NCI-H345 treated with DMSO at 0.1 percent for 48 hours (cell line): ENCODE results near the gene TCP11.

Experiments
- DNase-seq: peaks from one replicate; lab custom pipeline; 2025; ENCODE audit not compliant: unreplicated experiment; lab: John Stamatoyannopoulos, UW

The TCP11 gene

DNA sequence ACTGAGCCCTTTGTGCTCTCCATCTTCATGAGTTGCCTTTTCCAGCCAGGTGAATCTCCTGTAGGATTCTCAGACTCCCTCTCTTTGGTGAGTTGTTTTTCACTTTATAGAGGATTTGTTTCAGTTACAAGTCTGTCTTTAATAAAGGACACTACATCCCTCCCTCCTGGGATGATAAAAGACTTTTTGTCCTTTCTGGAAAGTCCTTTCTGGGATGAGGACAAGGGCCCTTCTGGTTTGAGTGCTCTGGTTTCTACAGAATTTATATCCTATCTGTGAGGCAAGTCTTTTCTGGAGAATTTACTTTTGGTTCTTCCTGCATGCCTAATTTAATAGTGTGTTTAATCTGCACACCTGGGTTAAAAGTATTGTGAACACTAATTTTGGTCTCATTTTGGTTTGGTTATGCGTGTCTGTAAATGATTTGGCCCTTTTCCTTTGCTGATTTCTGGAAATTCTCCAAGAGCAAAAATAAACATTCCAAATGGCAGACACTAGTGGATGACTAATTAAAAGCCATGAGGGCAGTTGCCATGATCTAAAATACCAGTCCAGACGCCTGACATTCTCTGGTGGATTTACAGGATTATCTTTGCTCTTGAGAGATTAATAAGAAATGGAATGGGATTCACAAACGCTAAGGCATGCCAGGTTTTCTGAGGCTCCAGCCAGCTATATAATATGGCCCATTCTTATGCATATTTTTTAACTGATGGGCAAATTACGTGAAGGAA, 44.8 kb downstream of the TCP11 start:
- DNase-seq = peak; percentile 36

DNA sequence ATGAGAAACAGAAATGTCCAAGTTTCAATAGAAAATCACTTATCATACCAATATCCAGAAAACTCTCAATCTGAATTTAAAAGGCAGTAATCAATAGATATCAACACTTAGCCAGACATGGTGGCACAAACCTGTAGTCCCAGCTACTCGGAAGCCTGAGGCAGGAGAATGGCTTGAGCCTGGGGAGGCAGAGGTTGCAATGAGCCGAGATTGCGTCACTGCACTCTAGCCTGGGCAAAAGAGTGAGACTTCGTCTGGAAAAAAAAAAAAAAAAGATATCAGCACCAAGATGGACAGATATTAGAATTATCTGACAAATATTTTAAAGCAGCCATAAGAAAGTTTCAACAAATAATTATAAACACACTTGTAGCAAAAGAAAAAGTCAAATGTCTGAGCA, 47.0 kb downstream of the TCP11 start:
- DNase-seq = no peak

DNA sequence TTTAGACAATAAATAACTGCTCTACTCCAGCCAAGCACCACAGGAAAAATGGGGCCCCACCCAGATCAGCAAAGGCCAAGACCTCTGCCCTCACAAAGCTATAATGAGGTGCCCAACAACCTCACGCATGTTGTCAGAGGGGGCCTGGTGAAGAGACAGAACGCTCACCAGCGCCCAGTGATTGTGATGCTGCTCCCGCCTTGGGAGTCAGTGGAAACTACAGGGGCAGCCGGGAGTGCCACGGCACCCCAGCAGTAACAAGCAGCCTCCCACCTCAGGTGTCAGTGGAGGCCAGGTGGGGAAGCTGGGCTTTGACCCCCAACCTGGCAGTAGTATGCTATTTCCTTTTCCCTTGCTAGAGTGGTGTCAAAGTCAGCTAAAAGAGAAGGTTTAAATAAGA, 47.4 kb downstream of the TCP11 start:
- DNase-seq = no peak

DNA sequence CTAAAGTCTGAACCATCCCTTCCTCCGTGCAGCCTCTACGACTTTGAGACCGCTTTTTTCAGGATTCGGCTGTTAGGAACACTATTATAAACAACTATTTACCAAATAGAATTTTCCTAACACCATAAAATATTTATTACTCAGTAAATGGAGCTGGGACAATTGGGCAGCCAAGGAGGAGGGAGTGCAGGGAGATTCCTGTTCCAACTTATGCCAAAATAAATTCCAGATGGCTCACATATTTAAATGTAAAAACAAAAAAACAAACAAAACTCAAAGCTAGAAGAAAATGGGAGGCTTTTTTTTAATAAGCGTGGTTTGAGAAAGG, 48.1 kb downstream of the TCP11 start:
- no peak for DNase-seq

DNA sequence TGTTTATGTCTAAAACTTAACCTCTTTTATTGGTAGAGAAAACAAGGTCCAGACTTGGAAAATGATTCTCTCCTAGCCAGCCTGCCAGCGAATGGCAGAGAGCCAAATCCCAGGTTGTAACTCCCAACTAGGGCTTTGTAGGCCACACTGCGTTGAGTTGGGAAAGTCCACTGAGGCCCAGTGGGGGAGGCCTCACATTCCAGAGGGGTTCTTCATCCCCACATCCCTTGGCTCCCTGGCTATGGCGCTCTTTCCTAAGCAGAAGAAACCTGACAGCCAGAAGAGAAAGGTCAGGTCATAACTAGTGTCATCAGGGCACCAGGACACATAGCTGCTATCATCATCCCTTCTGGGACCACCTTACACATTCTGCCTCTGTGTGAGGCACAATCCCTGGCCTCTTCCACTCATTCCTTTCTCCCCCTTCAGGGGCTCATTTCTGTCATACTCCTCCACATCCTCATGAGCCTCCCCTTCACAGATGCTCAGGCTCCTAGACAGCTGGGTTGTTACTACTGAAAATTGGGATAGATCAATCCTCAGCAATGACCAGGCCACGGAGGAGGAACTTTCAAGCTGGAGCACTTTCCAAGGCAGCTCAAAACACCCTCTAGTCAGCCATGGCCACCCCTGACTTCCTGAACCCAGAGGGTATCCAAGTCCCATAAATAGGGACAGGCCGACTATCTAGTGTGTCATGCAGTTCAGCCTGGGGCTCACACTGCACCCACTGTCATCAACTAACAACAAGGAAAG, 48.6 kb downstream of the TCP11 start:
- DNase-seq = no peak

DNA sequence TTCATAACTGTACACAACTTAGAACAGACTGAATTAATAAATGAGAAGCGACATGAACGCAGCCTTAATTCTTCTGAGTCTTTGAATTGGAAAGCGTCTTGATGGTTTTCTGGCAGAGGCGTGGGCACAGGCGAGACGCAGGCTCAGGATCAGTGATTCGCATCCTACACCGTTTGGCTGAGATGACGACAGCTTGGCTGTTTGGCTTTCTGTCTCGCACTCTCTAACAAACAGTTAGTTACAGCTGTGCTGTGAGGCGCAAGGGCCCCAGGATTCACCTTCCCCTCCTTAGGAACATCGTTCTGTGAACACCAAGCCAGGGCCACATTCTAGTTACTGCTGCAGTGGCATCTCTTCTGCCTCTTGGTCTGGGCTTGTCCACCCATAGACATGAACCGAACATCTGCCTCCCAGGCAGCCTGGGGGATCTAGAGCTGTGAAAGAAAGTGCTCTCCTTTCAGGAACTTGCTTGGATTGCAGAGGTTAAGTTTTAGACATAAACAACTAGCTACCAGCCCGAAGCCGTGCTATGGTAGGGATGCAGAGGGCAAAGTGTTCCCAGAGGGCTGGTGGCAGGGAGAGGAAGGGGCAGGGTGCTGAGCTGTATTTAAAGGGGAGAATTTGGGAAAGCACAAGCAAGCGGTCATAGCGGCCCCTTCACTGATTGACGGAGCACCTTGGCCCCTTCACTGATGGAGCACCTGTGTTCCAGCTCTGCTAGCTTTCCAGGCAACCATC, 49.6 kb downstream of the TCP11 start:
- no peak for DNase-seq

DNA sequence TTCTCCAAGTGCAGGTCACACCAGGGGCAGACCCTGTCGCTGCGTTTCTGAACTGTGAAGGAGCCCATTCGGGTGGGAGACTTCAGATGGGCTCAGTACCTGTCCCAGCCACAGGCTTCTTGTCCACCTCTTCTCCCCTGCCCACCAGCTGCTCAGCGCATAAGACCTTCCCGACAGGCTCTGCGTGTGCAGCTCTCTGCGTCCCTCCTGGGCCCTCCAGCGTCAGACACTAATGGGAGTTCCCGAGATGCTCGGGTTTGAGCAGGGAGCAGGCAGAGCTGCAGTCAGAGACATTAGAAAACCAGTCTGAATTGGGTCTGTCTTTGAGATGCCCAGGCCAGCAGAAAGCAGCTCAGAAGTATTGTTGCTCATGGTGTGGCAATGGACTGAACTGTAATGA, 50.4 kb downstream of the TCP11 start:
- no peak for DNase-seq

DNA sequence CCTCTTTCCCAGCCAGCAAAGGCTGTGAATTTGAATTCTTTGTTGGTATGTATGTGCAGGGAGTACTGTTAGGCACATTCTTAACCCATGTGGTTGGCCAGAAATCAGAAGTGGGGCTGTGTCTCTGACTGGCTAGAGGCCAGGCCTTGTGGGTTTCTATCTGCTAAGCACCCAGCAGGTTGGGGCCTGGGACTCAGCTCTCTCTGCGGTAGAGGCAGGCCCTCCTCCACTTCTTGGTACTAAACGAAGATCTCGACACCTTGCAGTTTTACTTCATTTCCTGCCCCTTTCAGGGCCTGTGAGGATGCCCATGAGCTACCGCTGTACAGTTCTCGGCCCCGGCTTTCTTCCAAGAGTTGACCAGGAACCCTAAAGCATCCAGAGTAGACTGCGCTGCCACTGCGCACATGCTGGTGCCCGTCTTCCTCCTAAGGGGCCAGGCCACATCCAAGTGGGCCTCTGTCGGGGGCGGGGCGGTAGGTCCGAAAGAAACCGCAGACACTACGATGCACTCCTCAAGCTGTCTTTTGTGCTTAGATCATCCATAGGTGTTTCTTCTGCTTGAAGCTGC, 51.1 kb downstream of the TCP11 start:
- DNase-seq = no peak

DNA sequence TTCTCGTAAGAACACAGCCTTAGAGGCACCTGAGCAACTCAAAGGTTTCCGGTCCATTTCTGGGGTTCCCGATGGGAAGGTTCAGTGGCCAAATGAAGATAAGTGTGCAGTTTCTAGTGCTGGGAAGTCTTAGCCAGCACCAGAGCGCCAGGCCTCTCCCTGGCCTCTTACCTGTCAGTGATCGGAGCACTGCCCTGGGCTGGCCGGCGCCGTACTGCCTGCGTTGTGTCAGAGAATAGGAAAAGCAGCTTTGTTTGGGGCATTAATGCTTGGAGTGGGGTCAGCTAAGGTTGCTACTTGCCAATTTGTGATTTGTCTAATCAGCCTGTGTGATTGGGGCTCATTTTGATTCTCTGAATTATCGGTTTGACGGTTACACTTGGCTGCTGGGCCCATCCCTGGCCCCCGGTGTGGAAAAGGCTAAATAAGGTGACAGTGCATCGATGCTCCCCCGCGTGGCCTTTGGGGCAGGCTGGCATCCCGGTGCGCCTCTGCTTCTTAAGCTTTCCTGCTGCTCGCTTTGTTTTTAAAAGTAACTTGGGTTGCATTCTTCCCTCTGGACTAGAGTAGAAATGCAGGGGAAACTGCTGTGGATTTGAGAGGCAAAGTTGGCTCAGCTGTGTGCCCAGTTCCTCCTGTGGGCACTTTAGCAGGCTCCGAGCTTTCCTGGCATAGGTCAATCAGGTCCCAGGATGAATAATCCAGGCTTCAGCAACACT, 51.8 kb downstream of the TCP11 start:
- no peak for DNase-seq

DNA sequence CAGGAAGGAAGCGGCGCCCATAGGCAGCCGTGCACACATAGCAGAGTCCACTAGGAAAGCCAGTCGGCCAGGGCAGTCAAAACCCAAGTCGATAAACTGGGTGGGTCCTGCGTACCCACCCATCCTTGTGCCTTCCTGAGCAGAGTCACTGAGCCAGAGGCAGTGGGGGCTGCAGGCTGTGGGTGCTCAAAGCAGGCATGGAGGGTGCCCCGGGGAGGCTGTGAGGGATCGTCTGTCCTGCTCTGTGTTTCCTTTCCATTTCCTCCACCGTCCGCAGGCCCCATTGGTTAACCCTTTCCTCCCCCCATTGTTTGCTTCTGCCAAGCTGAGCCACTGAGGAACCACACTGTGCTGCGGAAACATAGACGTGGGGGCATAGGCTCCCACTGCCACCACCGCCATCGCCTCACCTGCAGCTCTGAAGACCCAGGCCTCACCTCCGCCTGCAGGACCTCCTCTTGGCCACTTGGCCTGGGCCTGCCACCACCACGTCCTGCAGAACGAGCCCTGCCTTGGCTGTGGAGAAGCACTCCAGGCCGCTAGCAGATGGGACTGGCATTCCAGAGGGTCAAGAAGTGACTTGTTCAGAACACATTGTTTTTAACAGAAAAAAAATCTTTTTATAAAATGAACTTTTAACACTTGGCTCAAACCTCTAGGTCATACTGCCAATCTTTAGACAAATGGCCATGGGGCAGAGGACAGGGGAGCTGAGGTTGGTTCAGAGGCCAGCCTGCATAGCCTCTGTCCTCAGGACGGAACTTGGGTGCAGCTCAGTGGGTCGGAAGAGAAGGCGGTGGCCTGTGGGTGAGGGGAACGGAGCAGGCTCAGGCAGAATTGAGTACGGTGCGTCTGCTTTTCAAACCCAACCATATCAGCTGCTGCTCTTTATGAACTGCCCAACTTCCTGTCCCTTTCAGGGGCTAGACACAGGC, 52.6 kb downstream of the TCP11 start:
- no peak for DNase-seq

DNA sequence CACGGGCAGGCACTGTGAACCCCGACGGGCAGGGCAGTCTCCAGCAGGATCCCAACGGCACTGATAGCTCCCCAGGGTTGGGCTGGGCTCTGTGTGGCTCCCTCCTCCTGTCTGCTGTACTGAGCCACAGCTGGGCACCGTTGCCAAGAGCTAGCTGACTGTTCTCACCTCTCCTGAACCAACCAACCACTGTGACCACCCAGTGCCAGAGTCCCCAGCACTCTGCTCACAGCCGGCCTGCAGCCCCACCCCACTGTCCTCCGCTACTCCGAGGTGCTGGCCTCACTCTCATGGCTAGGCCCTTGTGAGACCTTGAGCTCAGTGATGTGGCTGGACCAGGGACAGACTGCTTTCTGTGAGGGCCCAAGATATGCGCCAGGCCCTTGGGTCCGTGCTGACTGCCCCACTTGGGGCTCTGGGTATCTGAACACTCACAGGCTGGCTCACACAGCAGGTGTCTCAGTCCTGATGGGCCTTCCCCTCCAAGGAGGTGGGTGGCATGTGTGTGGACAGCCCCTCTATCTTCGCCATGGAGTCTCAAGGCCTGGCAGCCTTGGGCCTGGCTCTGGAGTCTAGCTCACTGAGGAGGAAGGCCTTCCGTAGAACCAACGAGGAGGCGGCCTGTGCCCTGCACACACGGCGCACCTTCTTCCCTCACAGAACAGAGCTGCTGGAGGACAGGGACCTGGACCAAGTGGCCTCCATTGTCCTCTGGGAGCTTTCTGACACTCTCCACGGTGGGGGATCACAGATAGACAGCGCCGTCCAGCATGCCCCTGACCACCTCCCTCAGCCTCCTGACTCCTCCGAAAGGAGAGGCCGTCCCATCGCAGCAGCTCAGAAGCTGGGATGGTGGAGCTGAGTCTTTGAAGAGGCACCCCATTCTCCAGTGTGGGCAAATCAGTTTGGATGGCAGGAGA, 53.5 kb downstream of the TCP11 start:
- DNase-seq = no peak

DNA sequence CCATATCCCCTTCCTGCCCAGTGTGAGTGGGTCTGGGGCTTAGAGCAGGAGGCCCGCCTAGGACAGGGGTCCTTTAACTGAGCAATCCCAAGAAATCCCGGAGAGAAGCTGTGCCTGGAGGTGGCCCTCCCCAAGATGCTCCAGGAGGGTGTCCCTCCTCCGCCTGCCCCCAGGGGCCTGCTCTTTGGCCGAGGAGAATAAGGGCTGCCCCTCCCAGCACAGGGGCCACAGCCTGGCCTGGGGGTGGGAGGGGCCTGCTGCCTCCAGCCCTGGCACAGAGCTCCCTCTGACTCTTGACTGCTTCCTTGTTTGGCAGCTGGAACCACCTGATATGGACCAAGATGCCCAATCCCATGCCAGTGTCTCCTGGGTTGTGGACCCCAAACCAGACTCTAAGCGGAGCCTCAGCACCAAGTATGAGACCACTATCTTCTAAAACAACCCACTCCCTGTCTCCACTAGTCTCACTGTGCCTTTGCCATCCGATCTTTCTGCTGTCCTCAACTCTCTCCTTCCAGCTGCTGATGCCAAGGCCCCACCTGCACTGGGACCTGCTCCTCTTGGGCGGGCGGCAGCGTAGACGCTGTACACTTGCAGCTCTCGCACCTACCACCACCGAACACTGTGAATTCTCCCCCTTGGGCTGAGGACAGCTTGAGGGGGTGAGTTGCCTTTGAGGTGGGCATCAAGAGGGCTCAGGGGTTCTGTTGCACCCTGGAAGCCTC, 54.3 kb downstream of the TCP11 start:
- DNase-seq = no peak

DNA sequence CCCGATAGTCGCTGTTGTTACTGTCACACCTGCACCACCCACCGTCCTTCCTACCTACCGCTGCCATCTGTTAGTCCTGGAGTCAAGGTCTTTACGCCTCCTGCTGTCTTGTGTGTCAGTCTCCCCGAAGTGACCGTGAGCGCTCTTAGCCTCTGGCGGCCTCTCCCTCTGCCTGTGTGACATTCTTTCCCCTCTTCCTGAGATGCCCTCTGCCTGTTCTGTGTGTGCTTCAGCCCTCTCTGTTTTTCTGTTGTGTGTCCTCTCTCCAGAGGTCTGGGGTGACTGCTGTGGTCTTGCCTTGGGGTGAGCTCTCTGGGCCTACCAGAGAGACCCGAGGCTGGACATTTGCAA, 54.9 kb downstream of the TCP11 start:
- DNase-seq = no peak

DNA sequence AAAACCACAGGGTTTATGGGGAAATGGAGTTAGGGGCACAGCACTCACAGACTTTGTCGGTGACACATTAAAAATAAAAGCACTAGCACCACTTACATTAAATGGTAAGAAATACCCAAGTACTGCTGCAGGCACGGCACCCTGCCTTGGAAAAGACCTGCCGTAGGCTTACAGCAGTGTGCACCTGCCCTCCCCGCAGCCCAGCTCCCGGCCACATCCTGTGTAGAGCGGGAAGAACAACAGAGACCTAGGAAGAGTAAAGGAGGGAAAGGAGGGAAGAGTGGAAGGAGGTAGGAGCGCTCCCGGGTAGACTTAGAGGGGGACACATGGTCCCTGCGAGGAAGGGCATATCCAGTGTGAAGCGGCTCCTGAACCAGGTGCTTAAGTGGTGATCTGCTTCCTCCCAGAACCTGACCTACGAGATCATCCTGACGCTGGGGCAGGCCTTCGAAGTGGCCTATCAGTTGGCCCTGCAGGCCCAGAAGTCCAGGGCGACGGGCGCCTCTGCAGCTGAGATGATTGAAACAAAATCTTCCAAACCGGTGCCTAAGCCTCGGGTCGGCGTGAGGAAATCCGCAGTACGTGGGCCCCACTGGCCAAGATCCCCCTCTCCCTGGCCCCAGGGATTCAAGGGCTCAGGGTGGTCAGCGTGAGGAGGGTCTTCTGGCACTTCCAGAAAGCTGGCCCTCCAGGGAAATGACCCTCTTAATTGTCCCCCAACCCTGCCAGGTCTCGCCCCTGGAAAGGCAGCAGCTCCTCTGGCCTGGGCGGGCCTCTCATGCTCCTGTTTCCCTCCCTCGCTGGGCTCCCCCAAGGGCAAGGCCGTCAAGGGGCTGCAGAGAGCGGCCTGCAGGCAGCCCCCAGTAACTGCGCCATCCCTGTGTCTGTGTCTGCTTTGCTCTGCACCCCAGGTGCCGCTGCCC, 55.5 kb downstream of the TCP11 start:
- DNase-seq = no peak

DNA sequence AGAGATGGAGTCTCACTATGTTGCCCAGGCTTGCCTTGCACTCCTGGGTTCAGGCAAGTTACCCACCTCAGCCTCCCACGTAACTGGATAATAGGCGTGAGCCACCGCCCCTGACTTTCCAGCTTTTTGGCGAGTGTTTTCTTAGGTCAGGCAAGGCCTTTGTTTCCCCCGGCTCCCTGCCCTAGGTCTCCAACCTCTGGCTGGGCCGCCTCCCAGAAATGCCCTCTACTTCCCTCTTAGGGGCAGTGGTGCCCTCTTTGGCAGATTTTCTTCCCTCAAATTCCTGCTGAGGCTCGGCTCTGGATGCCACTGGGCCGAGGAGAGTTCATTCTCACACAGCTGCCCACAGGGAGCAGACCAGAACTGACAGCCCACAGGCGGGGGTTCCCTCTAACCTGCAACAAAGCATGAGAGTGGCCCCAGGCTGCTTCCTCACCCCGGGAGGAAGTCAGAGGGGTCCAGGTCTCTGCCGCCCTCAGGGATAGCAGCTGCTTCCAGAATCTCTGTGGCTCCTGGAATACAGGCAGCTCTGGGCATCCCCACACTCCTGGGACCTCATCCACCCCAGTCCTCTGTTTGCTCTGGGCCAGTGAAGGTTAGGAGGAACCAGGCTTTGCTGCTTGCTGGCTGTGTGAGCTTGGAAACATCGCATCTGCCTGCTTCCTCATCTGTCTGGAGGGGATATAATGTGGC, 56.5 kb downstream of the TCP11 start:
- no peak for DNase-seq

DNA sequence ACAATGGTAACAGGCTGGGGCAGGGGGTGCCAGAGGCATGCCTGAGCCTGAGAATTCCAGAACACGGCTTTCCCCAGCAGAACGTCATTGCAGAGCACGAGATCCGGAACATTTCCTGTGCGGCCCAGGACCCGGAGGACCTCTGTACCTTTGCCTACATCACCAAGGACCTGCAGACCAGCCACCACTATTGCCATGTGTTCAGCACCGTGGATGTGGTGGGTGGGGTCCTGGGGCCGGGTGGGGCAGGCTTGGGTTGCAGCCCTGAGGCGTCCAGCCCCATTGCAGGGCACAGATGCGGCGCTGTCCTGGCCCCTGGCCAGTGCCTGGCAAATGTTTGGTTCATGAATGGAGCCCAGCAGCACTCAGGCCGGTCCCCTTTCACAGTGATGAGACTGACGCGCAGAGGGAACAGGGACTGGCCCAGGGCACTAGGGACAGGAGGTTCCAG, 57.1 kb downstream of the TCP11 start:
- no peak for DNase-seq

DNA sequence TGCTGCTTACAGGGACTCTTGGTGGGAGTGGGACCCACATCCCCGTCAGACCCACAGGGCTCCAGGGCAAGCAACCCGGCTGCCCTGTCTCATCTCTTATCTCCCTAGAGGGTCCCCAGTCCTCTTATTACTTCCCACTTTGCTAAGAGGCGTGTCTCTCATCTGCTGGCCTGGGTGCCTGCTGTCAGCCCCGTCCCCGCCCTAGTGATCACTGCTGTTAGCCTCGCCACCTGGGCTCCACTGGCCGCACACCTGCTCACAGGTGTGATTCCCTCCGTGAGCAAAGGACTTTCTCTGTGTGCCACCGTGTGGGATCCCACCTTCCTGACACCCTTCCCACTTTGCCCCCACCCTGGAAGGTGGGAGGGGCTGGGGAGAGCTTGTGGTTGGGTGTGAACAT, 57.6 kb downstream of the TCP11 start:
- DNase-seq = no peak
